Retina (tissue), 1 donor: ENCODE measurements around the gene ATM.
"Not testable (repeated sequence)": the region's sequence is repeated elsewhere in the genome, so short reads cannot be mapped to it uniquely, and the experiment has no call there.

Experiments
- DNase-seq: peaks from one replicate; pipeline ENCODE4 v3.0.0-alpha.2; 2016

Gene ATM

DNA sequence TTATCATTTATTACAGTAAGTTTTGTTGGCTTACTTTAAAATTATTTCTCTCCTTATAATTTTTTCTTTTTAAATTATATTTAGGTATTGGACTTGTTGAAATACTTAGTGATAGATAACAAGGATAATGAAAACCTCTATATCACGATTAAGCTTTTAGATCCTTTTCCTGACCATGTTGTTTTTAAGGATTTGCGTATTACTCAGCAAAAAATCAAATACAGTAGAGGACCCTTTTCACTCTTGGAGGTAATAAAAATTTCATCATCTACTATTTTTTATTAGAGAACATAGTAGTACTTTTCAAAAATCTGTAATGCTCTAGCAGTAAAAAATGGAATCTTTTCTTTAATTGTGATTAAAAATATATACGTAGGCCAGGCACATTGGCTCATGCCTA lies 70.4 kb downstream of the ATM start:
- DNase-seq, result no peak

DNA sequence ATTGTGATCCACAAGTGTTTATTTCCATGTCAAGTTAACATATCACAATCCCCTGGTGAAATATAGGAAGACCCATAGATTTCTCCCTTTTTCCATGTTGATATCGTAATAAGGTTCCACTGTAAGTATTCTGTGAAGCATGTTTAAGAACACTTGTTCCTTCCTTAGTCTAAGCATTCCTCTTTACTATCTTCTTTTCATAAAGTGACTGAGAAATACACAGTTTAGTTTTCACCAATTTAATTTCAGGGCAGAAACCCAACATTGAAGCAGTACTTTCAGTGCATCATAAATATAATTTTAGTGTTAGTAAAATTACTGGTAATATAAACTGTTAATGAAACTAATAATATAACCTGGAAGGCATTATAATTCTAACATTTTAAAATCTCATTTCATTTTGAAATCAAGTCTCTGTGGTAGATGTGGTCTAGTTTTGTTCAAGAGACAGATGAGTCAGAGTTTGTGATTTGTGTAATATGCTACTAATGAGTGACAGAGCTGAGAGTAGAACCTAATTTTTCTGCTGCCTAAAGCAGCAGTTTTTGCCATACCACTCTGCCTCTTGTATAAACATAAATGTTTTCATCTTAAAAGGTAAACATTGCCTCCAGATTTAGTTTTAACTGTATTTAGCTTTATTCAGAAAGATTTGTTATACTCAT lies 79.4 kb downstream of the ATM start:
- no peak for DNase-seq

DNA sequence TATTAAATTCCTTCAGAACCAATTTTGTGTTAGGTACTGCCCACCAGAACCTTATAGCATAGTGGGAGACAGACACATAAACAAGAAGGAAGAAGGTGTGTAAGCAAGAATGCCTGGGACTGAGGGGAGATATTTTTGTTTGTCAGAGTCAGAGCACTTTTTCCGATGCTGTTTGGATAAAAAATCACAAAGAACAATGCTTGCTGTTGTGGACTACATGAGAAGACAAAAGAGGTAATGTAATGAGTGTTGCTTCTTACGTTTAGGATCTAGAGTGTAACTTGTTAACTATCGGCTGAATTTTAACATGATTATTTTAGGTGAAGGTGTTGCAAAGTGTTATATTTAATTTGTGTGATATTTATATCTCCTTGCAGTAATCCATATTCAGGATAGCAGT lies 84.9 kb downstream of the ATM start:
- no peak for DNase-seq

GRCh38 chr11:108313444-108313843 lies 90.6 kb downstream of the ATM start:
- no peak for DNase-seq

DNA sequence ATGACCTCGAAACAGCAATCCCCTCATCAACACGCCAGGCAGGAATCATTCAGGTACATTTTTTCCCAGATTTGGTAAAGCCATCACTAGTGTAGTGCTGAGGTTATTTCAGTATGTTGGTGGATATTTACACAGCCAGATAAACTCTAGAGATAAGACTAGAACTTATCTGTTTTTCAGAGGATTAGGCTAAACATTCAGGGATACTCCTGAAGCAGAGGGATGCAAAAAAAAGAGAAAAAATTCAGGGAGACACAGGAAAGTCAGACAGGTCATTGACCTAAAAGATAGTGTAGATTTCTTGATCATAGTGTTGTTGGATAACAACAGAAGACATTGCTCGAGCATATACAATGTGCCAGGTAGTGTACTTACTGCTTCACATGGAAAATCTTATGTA lies 93.2 kb downstream of the ATM start:
- no peak for DNase-seq

DNA sequence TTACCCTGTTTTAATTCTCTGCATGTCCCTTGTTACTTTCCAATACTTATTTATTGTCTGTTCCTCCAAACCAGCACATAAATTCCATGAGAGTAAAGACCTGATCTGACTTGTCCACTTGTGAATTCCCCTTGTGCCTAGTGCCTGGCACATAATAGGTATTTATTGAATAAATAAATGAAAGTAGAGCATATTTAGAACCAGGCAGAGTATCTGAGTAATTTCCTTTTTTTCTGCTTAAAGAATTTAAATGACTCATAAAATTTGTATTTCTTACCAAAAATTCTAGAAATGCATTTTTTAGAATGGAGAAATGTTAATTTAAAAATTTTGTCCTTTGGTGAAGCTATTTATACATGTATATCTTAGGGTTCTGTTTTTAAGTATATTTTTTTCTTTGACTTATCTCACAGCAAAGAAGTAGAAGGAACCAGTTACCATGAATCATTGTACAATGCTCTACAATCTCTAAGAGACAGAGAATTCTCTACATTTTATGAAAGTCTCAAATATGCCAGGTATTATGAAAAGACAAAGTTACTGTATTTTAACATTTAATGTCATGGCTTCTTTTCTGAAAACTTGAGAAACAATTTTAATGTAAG lies 96.8 kb downstream of the ATM start:
- no peak for DNase-seq

DNA sequence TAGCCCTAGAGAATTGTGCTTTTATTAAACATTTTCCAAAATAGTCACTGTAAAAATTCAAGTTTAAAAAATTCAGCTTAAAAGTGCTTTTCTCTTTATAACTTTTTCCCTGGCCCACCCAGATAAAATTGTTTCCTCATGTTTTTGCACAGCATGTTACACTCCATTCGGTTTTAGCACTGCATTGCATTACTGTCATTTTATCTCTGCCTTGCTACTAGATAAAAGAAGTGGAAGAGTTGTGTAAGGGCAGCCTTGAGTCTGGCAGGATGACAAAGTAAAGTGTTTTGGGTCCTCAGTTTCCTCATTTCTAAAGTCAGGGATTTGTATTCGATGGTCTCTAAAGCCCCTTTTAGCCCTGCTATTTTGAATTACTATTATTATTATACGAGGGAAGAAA lies 99.8 kb downstream of the ATM start:
- DNase-seq, result no peak

DNA sequence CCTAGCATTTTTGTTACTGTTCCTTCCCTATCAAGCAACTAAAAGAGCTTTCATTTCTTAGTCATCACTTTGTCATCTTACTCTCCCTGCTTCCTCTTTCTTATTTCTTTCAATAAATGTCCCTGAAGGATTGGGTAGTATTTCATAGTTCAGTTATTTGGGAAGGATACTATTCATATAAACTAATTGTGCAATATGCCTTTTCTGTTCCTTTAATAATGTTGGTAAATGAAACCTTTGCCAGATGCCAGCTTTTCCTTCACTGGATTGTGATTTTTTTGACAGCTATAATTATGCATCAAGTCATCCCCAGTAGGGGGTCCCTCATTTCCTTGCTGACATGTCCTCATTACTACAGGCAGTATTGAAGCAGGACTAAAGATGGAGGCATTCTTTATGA lies 101.7 kb downstream of the ATM start:
- DNase-seq, result peak; percentile 84

GRCh38 chr11:108333403-108333899 lies 110.6 kb downstream of the ATM start:
- no peak for DNase-seq

DNA sequence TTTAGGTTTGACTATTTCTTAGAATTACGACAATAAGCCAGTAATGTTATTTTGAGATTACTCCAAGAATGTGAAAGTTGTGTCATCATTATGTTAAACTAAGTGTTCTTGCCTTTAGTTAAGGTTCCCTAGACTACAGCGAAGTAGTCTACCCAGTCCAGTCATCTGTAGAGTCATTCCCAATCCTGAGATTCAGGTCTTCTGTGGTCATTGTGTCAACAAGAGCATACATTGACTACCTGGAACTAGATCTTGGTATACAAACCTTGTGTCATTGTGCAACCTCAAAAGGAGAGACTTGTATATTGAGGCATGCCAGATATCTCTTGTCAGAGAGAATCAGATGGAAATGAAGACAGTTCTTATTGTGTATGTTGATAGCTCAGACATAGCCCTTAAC lies 115.9 kb downstream of the ATM start:
- DNase-seq, result no peak

DNA sequence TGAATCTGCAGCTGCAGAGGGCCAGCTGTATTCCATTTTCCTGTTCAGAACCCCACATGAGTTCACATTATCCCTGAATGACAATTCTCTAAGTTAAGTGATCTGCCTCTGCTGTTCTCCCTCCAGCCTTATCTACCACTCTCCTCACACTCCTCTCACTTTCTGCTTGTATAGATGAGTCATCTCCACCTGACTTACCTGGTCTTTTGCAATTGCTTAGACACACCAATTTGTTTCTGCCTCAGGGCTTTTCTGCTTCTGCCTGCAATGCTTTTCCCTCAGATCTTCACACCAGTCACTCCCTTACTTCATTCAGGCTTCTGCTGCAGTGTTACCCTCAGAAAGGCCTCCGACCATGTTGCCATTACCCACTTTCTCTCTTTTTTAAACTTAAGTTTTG lies 118.1 kb downstream of the ATM start:
- DNase-seq, result no peak

- no peak for DNase-seq
Measured at GRCh38 chr11:108341654-108342053, 118.8 kb downstream of the ATM start.

DNA sequence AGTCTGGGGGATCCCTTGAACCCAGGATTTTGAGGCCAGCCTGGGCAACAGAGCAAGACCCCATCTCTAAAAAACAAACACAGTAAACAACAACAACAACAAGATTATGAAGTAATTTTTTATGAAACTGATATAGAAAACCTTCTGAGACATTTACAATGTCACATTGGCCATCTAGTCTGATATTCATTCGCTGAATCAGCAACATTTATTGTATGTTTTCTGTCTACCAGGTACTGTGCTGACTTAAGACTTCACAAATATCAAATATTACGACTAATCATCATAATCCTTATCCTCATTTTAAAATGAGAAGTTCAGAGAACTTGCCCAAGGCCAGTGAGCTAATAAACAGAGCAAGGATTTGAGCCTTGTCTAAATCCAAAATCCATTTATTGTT lies 120.8 kb downstream of the ATM start:
- DNase-seq, result no peak

DNA sequence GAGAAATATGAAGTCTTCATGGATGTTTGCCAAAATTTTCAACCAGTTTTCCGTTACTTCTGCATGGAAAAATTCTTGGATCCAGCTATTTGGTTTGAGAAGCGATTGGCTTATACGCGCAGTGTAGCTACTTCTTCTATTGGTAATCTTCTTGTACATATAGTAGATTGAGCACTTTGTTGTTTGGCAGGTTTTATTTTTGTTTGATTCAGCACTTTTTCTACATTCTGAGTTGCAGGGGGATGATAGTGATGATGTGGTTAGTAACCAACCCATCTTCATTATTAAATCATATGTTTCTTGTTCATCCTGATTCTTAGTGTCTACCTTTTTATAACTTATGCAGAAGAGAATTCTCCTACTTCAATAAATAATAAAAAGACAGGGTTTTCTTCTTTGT lies 122.9 kb downstream of the ATM start:
- DNase-seq, result no peak

DNA sequence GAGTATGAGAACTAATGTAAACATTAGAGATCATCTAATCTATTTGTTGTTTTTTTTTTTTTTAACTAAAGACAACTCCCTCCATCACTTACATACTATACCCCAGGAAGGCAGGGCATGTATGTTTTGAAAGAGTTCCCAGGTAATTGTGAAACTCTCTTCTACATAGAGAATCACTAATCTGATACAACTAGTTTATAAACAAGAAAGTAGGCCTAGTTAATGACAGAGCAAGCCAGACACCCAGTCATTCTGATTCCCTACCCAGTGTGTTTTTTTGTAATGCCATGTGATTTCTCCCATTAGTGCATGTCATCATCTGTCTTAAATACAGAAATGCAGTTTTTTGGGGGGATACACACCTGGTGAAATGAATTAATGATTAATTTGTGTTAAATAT lies 123.6 kb downstream of the ATM start:
- no peak for DNase-seq

DNA sequence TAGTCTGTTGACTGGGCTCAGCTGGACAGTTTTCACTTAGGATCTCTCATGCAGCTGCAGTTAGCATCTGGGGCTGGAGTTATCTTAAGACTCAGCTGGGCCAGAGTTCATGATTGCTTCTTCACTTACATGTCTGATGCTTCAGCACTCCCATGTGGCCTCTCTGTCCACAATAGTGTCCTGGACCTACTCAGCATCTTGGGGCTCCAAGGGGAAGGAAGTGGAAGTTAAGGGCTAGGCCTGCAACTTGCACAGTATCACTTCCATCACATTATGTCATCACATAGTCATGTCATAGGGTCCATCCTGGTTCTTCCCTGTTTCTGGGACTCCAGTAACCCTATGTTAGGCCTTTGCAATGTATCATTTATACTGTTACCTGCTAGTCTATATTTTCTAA lies 128.6 kb downstream of the ATM start:
- no peak for DNase-seq

DNA sequence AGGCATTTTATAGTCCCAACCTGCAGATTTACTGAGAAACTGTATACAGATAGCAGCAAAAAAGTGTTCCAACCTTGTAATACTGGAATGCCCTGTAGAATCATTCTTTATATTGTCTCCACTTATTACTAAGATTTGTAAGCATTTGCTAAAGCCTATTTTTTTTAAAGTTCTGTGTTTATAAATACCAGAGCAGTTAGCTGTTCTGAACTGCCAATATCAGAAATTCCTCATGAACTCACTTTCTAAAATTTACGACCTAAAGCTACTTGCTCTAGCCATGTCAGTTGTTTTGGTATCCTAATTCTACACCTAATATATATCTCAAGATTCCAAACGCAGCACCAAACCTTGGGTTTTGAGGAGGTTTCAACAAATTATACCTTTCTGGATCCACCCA lies 141.3 kb downstream of the ATM start:
- DNase-seq, result no peak

DNA sequence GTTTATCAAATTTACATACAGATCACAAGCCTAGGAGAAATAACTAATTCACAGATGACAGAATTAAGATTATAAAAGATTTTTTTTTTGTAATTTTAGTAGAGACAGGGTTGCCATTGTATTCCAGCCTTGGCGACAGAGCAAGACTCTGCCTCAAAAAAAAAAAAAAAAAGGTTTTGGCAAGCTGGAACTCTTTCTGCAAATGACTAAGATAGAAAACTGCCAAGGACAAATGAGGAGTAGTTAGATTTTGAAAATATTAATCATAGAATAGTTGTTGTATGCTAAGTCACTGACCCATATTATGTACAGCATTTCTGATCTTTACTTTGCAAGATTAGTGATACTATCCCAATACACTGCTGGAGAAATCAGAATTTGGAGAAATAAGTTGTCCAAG lies 145.3 kb downstream of the ATM start:
- no peak for DNase-seq

DNA sequence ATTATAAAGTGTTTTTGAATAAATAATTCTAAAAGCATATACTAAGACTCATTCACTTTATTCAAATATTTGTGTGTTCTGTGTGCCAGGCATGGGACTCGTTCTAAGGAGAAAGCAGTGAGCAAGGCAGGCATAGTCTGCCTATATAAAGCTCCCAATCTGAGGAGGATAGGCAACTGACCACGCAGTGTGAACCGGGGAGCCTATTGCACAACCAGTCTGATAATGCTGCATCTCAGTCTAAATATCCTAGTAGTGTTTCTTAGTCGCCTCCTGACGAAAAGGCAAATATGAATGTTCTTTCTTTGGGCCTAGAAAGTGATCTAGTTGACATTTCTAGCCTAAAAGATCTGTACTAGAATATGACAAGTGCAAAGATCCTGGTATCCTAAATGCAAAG lies 146.2 kb downstream of the ATM start:
- no peak for DNase-seq

DNA sequence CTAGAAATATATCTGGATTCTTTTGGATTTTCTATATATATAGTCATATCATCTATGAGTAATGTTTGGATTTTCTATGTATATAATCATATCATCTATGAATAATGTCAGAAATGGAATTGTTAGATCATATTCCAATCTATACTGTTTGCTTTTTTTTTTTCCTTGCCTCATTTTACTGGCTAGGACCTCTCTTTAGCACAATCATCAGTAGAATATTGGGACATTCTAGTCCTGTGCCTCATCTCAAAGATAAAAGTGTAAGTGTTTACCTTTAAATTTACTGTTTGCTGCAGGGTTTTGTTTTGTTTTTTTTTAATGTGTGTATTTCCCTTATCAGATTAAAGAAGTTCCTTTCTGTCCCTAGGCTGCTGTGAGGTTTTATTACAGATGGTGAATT lies 147.4 kb downstream of the ATM start:
- no peak for DNase-seq

- DNase-seq, result no peak
Measured at GRCh38 chr11:108370990-108371389, 148.1 kb downstream of the ATM start.

DNA sequence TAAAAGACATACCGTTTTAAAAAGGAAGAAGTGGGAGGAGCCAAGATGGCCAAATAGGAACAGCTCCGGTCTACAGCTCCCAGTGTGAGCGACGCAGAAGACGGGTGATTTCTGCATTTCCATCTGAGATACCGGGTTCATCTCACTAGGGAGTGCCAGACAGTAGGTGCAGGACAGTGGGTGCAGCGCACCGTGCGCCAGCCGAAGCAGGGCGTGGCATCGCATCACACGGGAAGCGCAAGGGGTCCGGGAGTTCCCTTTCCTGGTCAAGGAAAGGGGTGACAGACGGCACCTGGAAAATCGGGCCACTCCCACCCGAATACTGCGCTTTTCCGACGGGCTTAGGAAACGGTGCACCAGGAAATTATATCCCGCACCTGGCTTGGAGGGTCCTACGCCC lies 150.6 kb downstream of the ATM start:
- not testable (repeated sequence) for DNase-seq

DNA sequence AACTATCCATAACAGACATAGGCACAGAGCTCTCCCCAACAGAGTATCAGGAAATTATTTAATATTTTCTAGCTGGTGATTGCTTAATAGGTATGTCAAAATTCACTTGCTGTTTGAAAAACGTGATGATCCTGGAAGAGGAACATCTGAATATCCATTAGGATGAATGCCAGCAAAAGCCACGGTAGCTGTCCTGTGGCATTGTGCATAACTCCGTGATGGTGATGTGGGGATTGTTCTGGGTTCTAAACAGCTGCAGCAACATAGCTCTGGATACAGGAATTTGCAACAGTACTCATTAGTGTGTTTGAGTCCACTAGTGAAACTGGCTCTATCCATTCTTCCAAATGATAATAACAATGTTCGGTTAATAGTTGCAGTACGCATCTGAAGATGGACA lies 165.7 kb downstream of the ATM start:
- DNase-seq, result no peak

- no peak for DNase-seq
Measured at GRCh38 chr11:108392353-108392752, 169.5 kb downstream of the ATM start.

DNA sequence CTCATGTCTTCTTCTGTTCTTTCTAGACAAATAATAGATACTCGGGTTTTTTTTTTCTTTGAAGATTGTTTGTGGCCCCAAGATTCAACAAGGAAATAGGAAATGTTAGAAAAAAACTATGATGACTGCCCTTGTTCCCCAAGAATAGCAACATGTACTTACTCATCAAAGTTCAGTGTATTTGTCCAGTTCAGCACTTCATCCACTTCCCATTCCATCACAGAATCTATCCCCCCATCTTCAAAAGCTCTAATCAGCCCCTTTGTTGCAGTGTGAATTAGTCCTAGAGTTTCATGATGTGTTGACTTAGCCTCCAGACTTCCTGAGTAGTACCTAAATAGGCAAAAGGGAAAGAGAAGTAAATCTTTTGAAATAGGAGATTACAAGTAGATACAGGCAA lies 170.2 kb downstream of the ATM start:
- no peak for DNase-seq
